Upper lobe of left lung (tissue), 4 donors: Measurements from ENCODE around the gene MSI2.

Source experiments
- CTCF ChIP-seq, 6 experiments: fragments of 450-650 bp in 4 of 6; fragments of 200-600 bp in 2 of 6; sonication (generic) in 2 of 6; IDR thresholded peaks; one replicate each; pipeline ENCODE4 v1.5.1; 2016 to 2019; ENCODE audit warnings: antibody characterized with exemption in 6 of 6
- POLR2A ChIP-seq, 4 donors: fragments of 450-650 bp; IDR thresholded peaks; one replicate each; pipeline ENCODE4 v1.5.1; 2016 to 2017; ENCODE audit warnings: antibody characterized with exemption in 4 of 4, mild to moderate bottlenecking in 2 of 4

GRCh38 chr17:57413848-57414651 is 157.7 kb downstream of the MSI2 start:
- TF ChIP-seq CTCF (IDR thresholded peaks at IDR 0.05) = no peak
- no peak for TF ChIP-seq POLR2A (IDR thresholded peaks at IDR 0.05)
